Activated CD4-positive, alpha-beta T cell treated with anti-CD3 and anti-CD28 coated beads for 36 hours (primary cell): ENCODE results near the gene EFNA1. TPM values are rescaled to one million over a fixed set of nuclear protein-coding genes. Genes with fewer than 3 reads are reported as not detected.

Source experiments
- ATAC-seq: fragments of 200-7000 bp; cut with Tn5 transposase; one replicate; pipeline ENCODE4 v1.10.0; 2021; ENCODE audit warnings: mild to moderate bottlenecking, moderate library complexity
- CTCF ChIA-PET: fragments of 350-600 bp; sonication (Branson Sonifier 250); formaldehyde crosslinking; loops from one replicate; lab custom pipeline; 2021; ENCODE audit warnings: antibody characterized with exemption; lab: Charles Lee
- POLR2A ChIA-PET: fragments of 350-600 bp; sonication (Branson Sonifier 250); formaldehyde crosslinking; loops from one replicate; lab custom pipeline; 2021; ENCODE audit warnings: antibody characterized with exemption, inconsistent platforms; lab: Charles Lee
- DNase-seq: peaks from one replicate; pipeline ENCODE4 v3.0.0-alpha.2; 2020
- H3K27ac Mint-ChIP-seq: one replicate; pipeline ENCODE4 v1.8.0; 2021; ENCODE audit warnings: mixed read lengths
- H3K27me3 Mint-ChIP-seq: one replicate; pipeline ENCODE4 v1.8.0; 2021; ENCODE audit warnings: mixed read lengths
- H3K36me3 Mint-ChIP-seq: one replicate; pipeline ENCODE4 v1.8.0; 2021; ENCODE audit warnings: low read depth, mixed read lengths
- H3K4me1 Mint-ChIP-seq: one replicate; pipeline ENCODE4 v1.8.0; 2021; ENCODE audit warnings: mixed read lengths
- H3K4me3 Mint-ChIP-seq: one replicate; pipeline ENCODE4 v1.8.0; 2021; ENCODE audit warnings: mild to moderate bottlenecking, moderate library complexity, mixed read lengths
- H3K9me3 Mint-ChIP-seq: one replicate; pipeline ENCODE4 v1.8.0; 2021; ENCODE audit warnings: low read depth, mixed read lengths
- intact Hi-C, 2 experiments: fragments of 100-400 bp; cut with DNase I in 1 of 2; cut with micrococcal nuclease in 1 of 2; formaldehyde crosslinking; loops; one replicate each; pipeline versions ENCODE4 v1.14.2 to v1.15.1; 2022 to 2024; cut with DNase I, micrococcal nuclease
- total RNA-seq, 2 experiments: library from RNA; stranded (reverse); gene quantifications; one replicate each; pipeline ENCODE4 v1.2.3, GENCODE V29; 2021

The EFNA1 gene
- total RNA-seq, 2 experiments from 2014 or later: 0.82 to 1.1 TPM

DNA sequence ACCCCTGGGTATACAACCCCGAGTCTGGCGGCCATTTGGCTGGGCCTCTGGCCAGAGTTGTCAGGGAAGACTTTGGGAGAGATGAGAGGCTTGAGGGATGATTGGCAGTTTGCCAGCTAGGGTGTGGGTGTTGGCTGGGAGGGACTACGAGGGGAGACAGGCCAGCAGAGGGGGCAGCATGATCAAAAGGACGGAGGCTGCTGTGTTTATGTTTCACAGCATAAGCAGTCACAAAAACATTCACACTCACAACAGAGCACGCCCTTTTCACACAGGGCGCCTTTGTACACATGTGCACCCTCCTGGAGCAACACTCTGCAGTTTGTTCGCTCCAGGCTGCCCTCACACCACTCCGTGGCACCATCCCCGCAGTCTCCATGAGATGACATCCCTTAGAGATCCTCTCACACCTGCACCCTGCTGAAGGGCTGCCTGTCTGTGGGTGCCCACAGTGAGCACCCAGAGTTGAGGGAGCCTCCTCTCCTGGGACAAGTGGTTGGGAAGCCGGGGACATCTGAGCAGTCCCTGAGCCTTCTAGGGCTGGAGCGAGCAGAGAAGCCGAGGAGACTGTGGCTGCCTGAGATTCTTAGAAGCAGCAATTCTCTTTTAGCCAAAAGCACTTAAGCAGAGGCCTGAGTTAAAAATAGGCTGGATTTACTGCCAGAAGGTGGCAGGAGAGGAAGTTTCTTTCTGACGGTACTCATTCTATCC, 33.6 kb upstream of the EFNA1 start:
- Mint-ChIP-seq H3K27ac (no peak overlapping the region), H3K9me3 (no peaks in the 10 kb centered on the region), H3K36me3 (no peaks in the 10 kb centered on the region), H3K4me1 (peaks cover 6% of the 10 kb centered on the region), H3K27me3 (peaks cover 6% of the 10 kb centered on the region), H3K4me3 (no peak overlapping the region)
- ATAC-seq (no peak), DNase-seq (no peak)
- intact Hi-C loops: loop anchor here in 1 of 2 experiments (5.0 kb wide), 1 partner anchor 33 kb away; the partner anchor contains the start of gene EFNA1
- ChIA-PET POLR2A (no interaction called here), CTCF (interaction anchor here (0.6 to 2.4 kb wide), 3 partner anchors 73 to 79 kb away, joined by 3 to 20 read pairs (median 12); partner anchors contain the start of gene KRTCAP2)

DNA sequence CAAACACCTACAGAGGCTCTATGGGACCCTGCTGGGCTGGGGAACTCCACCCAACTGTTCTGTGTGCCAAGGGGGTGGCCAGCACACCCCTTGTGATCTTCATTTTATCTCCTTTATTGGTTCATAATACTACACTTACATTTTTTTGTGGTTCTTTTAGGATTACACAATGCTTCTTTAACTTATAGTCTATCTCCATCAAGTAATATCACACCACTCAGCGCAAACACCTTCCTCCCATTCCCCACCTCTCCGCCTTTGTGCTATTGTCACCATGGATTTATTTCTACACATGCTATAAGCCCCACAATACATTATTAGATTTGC, 33.1 kb upstream of the EFNA1 start:
- DNase-seq: no peak
- Mint-ChIP-seq H3K4me1 (peaks cover 6% of the 10 kb centered on the region), H3K27me3 (peaks cover 6% of the 10 kb centered on the region), H3K36me3 (no peaks in the 10 kb centered on the region), H3K4me3 (no peak overlapping the region), H3K9me3 (no peaks in the 10 kb centered on the region), H3K27ac (no peak overlapping the region)
- intact Hi-C loops: loop anchor here in 1 of 2 experiments (5.0 kb wide), 1 partner anchor 33 kb away; the partner anchor contains the start of gene EFNA1
- peak; percentile 42 for ATAC-seq
- ChIA-PET CTCF (interaction anchor here (0.7 to 2.4 kb wide), 4 partner anchors 23 to 78 kb away, joined by 3 to 20 read pairs (median 8); partner anchors contain the start of gene KRTCAP2), POLR2A (no interaction called here)

DNA sequence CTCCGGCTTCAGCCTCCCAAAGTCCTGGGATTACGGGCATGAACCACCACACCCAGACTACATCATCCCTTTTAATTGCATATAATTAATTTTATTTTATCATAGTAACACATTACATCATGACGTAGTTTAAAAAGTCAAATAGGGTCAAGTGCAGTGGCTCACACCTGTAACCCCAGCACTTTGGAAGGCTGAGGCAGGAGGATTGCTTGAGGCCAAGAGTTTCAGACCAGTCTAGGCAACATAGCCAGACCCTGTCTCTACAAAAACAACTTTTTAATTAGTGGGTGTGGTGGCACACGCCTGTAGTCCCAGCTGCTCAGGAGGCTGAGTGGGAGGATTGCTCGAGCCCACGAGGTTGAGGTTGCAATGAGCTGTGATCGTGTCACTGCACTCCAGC, 28.3 kb upstream of the EFNA1 start:
- ATAC-seq: no peak

DNA sequence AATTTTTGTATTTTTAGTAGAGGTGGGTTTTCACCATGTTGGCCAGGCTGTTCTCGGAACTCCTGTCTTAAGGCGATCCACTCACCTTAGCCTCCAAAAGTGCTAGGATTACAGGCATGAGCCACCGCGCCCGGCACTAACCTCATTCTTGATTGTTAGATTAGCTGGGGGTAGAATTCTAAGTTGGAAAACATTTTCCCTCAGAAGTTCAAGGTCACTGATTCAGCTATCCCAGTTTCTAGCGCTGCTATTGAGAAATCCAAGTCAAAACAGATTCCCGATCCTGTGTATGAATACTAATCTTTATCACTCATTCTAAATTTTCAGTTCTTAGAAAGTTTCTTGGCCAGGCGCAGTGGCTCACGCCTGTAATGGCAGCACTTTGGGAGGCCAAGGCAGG, 24.4 kb upstream of the EFNA1 start:
- intact Hi-C loops: no loop called here
- ATAC-seq (no peak), DNase-seq (no peak)
- Mint-ChIP-seq H3K27ac (no peak overlapping the region), H3K4me3 (no peak overlapping the region), H3K27me3 (no peaks in the 10 kb centered on the region), H3K9me3 (no peaks in the 10 kb centered on the region), H3K36me3 (no peaks in the 10 kb centered on the region), H3K4me1 (no peaks in the 10 kb centered on the region)
- ChIA-PET POLR2A (no interaction called here), CTCF (no interaction called here)

More for the DNA sequence above, 28.3 kb upstream of the EFNA1 start:
- H3K27ac Mint-ChIP-seq: no peak overlapping the region
- no peaks in the 10 kb centered on the region for H3K4me1 Mint-ChIP-seq
- no peaks in the 10 kb centered on the region for H3K9me3 Mint-ChIP-seq
- DNase-seq: no peak
- peaks cover 6% of the 10 kb centered on the region for H3K27me3 Mint-ChIP-seq
- H3K4me3 Mint-ChIP-seq: no peak overlapping the region
- intact Hi-C loops: no loop called here
- no peaks in the 10 kb centered on the region for H3K36me3 Mint-ChIP-seq
- POLR2A ChIA-PET: no interaction called here
- CTCF ChIA-PET: interaction anchor here (2.5 kb wide), 1 partner anchor 68 kb away, joined by 20 read pairs; no protein-coding TSS in a partner anchor

DNA sequence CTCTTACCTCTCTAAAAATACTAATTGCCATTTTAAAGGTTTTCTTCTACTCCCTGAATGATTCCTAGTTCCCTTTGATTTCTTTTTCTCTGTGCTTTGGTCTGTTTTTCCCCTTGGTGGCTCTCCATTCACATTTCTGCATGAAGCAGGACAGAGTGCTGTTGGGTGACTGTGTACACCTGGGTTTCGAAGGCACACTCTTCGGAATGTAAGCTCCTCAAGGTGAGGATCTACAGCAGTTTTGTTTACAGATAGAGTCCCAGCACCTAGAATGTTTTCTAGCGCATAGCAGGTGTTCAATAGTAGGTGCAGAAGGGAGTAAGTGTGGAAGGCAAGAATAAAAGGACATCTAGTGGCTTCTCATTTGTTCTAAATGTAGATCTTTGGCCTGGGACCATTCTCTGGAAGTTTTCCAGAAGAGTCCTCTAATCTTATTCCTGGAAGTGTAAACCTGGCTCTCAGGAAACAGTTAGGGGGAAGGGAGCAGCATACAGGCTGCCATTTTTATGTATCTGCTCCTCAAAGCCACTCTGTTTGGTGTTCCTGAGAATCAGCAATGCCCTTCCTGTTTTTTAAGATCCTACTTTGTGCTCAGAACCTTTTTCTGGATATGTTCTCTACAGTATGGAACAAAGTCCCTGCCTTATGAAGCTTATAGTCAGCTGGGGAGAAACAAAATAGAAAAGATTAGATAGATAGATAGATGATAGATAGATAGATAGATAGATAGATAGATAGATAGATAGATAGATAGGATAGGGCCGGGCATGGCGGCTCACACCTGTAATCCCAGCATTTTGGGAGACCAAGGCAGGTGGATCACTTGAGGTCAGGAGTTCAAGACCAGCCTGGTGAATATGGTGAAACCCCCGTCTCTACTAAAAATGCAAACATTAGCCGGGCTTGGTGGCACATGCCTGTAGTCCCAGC, 22.8 kb upstream of the EFNA1 start:
- ChIA-PET CTCF (interaction anchor here (0.7 to 1.4 kb wide), 3 partner anchors 13 to 81 kb away, joined by 3 to 4 read pairs (median 3); partner anchors contain the start of gene KRTCAP2), POLR2A (no interaction called here)
- Mint-ChIP-seq H3K36me3 (no peaks in the 10 kb centered on the region), H3K4me3 (no peak overlapping the region), H3K4me1 (no peaks in the 10 kb centered on the region), H3K27me3 (no peaks in the 10 kb centered on the region), H3K27ac (no peak overlapping the region), H3K9me3 (no peaks in the 10 kb centered on the region)
- DNase-seq (no peak), ATAC-seq (no peak)
- intact Hi-C loops: no loop called here

DNA sequence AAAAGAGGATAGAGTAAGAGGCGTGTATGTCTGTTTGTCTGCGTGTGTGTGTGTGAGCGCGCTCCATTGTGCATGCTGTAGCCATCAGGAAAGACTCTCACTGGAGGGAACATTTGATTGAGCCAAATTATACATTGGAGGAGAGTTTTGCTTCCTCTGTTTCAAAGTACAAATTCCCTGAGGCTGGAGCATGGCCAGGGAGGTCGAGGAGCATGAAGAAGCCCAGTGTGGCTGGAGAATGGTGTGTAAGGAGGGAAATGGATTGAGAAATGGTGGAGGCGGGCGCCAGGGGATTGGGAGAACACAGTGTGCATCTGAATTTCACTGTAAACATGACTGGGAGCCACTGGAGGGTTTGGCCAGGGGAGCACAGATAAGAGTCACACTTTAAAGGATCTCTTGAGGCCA, 22.1 kb upstream of the EFNA1 start:
- no peak for DNase-seq
- no peaks in the 10 kb centered on the region for H3K4me1 Mint-ChIP-seq
- no peak for ATAC-seq
- H3K36me3 Mint-ChIP-seq: no peaks in the 10 kb centered on the region
- intact Hi-C loops: no loop called here
- H3K27me3 Mint-ChIP-seq: no peaks in the 10 kb centered on the region
- ChIA-PET POLR2A (no interaction called here), CTCF (interaction anchor here (0.6 to 1.7 kb wide), 3 partner anchors 9 to 714 kb away, joined by 3 read pairs; no protein-coding TSS in a partner anchor)
- no peak overlapping the region for H3K27ac Mint-ChIP-seq
- H3K9me3 Mint-ChIP-seq: no peaks in the 10 kb centered on the region
- no peak overlapping the region for H3K4me3 Mint-ChIP-seq

DNA sequence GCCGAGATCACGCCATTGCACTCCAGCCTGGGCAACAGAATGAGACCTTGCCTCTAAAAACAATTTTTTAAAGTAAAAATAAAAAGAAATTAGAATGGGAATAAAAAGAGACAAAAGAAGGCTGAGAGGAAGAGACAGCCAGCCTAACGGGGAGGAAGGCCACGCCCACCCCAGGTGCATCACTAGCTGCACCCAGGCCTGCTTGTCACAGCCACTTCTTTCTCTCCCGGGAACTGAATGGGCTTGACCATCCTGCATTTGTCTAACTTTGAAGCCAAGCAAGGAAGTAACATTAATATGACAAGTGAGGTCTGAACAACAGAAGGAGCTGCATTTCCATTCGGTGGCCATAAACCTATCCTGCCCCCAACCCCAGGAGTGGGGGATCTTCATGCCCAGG, 20.8 kb upstream of the EFNA1 start:
- no peaks in the 10 kb centered on the region for H3K36me3 Mint-ChIP-seq
- H3K4me1 Mint-ChIP-seq: no peaks in the 10 kb centered on the region
- DNase-seq: no peak
- CTCF ChIA-PET: interaction anchor here (0.9 to 1.9 kb wide), 6 partner anchors 9 to 87 kb away, joined by 3 to 5 read pairs (median 4); partner anchors contain the start of gene KRTCAP2
- no peaks in the 10 kb centered on the region for H3K27me3 Mint-ChIP-seq
- H3K4me3 Mint-ChIP-seq: no peak overlapping the region
- no peak overlapping the region for H3K27ac Mint-ChIP-seq
- POLR2A ChIA-PET: interaction anchor here (0.7 kb wide), 1 partner anchor 50 kb away, joined by 3 read pairs; no protein-coding TSS in a partner anchor
- intact Hi-C loops: no loop called here
- no peaks in the 10 kb centered on the region for H3K9me3 Mint-ChIP-seq
- ATAC-seq: no peak

DNA sequence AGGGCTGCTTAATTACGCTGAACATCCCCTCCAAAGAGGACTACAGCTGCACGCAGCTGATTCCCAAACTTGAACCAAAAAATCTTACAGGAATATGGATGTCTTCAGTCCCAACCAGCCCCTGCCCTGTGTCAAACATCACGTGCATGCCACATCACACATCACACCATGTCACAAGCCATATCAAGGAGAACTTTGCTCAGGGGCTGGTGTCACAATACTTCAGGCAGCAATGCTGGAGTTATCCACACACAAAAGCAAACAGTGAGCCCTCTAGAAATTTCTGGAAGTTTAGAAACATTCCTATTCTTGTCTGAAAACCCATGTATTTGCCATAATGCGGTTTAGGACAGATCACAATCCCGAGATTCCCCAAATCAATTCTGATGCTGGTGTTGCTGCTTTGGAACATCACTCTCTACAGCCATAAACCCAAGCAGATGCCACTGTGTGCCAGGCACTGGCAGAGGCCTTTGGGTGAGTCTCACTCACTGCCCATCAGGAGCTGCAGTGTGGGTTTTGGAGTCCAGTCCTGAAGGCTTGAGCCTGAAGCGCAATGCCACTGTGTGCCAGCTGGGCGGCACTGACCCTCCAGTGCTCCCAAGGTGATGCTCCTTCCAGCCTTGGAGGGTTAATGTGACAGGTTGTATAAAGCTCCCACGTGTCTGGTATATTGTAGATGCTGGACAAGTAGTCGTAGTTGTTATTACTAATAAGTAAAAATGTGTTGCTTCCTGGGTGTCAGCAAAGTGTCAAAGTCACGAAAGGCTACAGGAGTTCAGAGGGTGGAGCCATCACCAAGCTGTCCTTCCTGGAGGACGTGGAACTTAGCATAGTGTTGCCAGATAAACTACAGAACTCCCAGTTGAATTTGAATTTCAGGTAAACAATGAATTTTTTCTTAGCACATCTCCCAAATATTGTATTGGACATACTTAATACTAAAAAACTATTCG, 20.1 kb upstream of the EFNA1 start:
- DNase-seq (no peak), ATAC-seq (no peak)
- intact Hi-C loops: no loop called here
- Mint-ChIP-seq H3K9me3 (no peaks in the 10 kb centered on the region), H3K4me1 (no peaks in the 10 kb centered on the region), H3K4me3 (no peak overlapping the region), H3K27ac (no peak overlapping the region), H3K36me3 (no peaks in the 10 kb centered on the region), H3K27me3 (no peaks in the 10 kb centered on the region)
- CTCF ChIA-PET: interaction anchor here (1.0 to 1.9 kb wide), 5 partner anchors 10 to 86 kb away, joined by 3 to 5 read pairs (median 4); no protein-coding TSS in a partner anchor
- POLR2A ChIA-PET: no interaction called here

DNA sequence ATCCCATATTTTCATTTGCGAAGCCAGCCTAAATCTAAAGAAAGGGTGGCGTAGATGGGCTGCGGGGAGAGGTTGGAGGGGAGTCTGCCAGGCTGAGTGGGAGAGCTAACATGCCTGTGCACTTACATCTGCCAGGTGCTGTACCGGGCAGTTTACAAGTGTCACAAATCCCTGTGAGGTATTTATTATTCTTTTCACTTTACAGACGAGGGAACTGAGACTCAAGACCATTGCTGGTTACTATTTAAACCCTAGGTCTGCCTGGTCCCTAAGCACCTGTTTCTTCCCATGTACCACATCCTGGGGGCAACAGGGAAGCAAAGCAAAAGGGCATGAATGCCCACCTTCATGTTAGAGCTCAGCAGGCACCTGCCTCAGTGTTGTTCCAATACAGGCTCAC, 19.4 kb upstream of the EFNA1 start:
- no peaks in the 10 kb centered on the region for H3K36me3 Mint-ChIP-seq
- no peaks in the 10 kb centered on the region for H3K4me1 Mint-ChIP-seq
- POLR2A ChIA-PET: no interaction called here
- no peaks in the 10 kb centered on the region for H3K9me3 Mint-ChIP-seq
- CTCF ChIA-PET: interaction anchor here (1.9 kb wide), 1 partner anchor 59 kb away, joined by 5 read pairs; no protein-coding TSS in a partner anchor
- no peak for DNase-seq
- H3K27ac Mint-ChIP-seq: no peak overlapping the region
- no peak for ATAC-seq
- H3K4me3 Mint-ChIP-seq: no peak overlapping the region
- intact Hi-C loops: no loop called here
- H3K27me3 Mint-ChIP-seq: no peaks in the 10 kb centered on the region

DNA sequence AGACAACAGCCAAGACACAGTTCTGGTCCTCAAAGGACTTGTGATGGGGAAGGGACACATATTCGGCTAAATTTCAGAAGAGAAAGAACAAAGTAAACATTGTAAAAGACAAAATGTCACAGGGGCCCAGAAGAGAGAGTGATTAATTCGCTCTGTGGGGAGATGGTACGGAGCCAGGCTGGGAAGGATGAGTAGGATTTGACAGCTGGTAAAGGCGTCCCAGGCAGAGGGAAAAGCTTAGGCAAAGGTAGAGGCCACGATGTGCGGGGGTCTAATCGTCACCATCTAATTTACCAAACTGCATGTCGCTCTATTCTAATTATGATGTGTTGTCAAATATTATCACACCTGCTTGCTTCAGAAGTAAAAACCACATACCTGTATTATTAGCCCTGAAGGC, 17.3 kb upstream of the EFNA1 start:
- H3K9me3 Mint-ChIP-seq: no peaks in the 10 kb centered on the region
- intact Hi-C loops: no loop called here
- H3K27me3 Mint-ChIP-seq: no peaks in the 10 kb centered on the region
- H3K4me1 Mint-ChIP-seq: no peaks in the 10 kb centered on the region
- H3K4me3 Mint-ChIP-seq: no peak overlapping the region
- no peaks in the 10 kb centered on the region for H3K36me3 Mint-ChIP-seq
- ATAC-seq (no peak), DNase-seq (no peak)
- ChIA-PET POLR2A (no interaction called here), CTCF (no interaction called here)
- no peak overlapping the region for H3K27ac Mint-ChIP-seq
